ENCODE results near the gene CD40.

Gene CD40

GRCh38 chr20:46145713-46146112 is 27.6 kb downstream of the CD40 start:
- DNase-seq (ENCODE audit: low read depth in 3 of 3, low spot score in 1 of 3) = no peak

- no peak for DNase-seq (ENCODE audit: low read depth in 3 of 3, low spot score in 1 of 3)
These were observed 30.4 kb downstream of the CD40 start for GRCh38 chr20:46148313-46149208.

- no peak for DNase-seq (ENCODE audit: low read depth in 3 of 3, low spot score in 1 of 3)
These were observed 32.8 kb downstream of the CD40 start for GRCh38 chr20:46150943-46151342.

DNA sequence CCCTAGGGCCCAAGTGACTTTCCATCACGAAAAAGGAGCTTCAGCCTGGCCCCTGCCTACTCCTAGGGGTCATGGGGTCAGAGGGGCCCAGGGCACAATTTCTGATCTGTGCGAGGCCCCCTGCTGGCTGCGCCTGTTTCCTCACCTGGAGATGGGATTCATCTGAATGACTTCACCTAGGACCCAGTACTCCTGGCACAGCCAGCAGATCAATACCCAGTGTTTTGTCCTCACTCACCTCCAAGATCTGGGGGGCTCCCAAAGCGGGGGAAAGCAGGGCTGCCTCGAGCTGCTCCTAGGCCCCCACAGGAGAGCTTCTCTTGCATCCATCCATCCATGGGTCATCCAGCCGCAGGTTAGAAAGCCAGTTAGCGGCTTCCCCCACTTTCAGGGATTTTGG is 33.8 kb downstream of the CD40 start:
- DNase-seq (ENCODE audit: low read depth in 3 of 3, low spot score in 1 of 3) = no peak

- DNase-seq (ENCODE audit: low read depth in 3 of 3, low spot score in 1 of 3) = no peak
These were observed 34.9 kb downstream of the CD40 start for GRCh38 chr20:46152824-46153586.

- DNase-seq (ENCODE audit: low read depth in 3 of 3, low spot score in 1 of 3) = no peak
These were observed 36.2 kb downstream of the CD40 start for GRCh38 chr20:46154305-46154704.

DNA sequence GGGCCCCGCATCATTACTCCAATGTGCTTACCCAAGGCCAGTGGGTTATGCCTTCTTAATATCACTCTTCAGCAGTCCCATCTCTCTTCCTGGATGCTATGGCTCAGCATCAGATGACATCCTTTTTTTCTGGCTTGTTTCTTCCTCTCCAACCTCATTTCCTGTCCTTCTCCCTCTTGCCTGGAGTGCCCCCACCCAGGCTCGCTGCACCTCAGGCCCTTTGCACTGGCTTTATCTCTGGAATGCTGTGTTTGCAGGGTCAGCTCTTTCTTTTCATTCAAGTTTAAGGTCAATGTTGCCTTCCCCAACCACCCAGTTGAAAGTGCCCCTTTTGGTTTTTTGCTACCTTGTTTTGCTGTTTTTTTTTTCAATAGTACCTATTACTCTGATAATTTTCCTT is 36.7 kb downstream of the CD40 start:
- no peak for DNase-seq (ENCODE audit: low read depth in 3 of 3, low spot score in 1 of 3)

DNA sequence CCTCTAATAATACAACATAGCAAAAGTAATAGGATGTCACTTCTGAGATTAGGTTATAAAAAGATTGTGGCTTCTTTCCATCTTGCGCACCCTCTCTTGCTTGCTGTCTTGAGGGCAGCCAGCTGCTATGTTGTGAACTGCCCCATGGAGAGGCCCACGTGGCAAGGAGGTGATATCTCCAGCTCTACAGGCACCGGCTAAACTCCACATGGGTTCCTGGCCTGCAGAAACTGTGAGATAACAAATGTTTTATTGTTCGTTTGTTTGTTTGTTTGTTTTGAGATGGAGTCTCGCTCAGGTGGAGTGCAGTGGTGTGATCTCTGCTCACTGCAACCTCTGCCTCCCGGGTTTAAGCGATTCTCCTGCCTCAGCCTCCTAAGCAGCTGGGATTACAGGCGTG is 38.0 kb downstream of the CD40 start:
- DNase-seq (ENCODE audit: low read depth in 3 of 3, low spot score in 1 of 3) = no peak

- no peak for DNase-seq (ENCODE audit: low read depth in 3 of 3, low spot score in 1 of 3)
These were observed 39.0 kb downstream of the CD40 start for GRCh38 chr20:46157076-46157592.

DNA sequence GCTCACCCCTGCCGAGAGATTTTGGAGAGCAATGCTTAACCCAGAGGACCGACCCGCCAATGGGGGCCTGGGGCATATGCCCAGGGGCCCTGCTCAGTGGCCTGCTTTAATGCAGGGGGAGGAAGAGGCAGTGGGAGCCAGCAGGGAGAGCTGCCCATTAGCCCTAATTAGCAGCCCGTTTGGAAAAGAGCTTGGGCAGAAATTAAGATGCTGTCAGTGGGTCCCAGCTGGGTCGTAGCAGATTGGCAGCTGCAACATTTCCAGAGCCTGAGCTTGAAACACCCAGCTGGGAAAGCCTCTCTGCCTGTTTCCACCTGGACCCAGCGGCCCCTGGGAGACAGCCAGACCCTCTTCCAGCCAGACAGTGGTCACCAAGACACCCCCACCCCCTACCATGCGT is 39.5 kb downstream of the CD40 start:
- no peak for DNase-seq (ENCODE audit: low read depth in 3 of 3, low spot score in 1 of 3)

- DNase-seq (ENCODE audit: low read depth in 3 of 3, low spot score in 1 of 3) = no peak
These were observed 40.4 kb downstream of the CD40 start for GRCh38 chr20:46158476-46158987.

DNA sequence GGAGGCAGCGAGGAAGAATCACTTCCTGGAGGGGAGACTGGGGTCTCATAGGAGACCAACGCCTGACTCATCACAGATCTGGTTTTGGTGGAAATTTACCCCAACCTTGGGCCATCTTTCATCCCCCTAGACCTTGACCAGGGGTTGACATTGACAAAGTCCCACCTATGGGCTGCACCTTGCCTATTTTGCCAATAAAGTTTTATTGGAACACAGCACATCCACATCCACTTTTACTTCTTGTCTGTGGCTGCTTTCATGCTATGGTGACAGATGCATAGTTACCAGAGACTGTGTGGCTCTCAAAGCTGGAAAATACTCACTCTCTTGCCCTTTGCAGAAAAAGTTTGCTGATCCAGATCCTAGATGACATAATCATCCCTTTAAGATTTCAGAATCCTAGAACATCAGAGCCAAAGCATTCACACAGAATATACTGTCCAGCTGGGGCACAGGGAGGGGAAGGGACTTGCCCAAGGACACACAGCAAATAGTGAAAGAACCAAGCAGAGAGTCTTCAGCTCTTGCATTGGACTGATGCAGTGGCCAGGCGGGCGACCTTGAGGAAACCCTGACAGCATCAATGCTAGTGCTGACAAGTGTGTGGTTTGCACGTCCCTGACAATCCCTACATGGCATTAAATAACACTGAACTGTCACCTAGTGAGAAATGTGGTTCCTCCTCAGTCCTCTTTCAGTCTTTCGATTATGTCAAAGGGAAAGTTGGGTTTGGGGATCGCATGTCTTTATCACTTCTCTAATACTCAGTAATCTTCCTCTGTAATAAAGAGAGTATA is 41.2 kb downstream of the CD40 start:
- no peak for DNase-seq (ENCODE audit: low read depth in 3 of 3, low spot score in 1 of 3)

DNA sequence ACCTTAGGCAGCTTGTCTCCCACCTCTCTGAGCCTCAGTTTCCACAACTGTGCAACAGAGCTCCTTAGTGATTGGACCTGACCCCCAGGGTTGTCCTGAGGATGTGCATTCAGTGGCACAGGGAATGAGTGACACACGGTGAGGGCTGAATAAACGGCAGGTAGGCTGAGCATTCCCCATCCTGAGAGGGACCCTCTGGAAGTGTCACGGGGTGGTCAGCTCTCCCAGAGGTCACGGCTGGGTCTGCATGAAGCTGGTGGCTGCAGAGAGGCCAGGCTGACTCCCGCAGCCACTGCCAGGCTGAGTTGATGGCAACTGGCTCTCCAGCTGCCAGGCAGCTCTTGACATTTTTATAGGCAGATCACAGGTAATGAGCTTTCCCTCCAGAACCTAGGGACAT is 42.5 kb downstream of the CD40 start:
- DNase-seq (ENCODE audit: low read depth in 3 of 3, low spot score in 1 of 3) = no peak

- DNase-seq (ENCODE audit: low read depth in 3 of 3, low spot score in 1 of 3) = no peak
These were observed 43.8 kb downstream of the CD40 start for GRCh38 chr20:46161921-46162320.

- no peak for DNase-seq (ENCODE audit: low read depth in 3 of 3, low spot score in 1 of 3)
These were observed 46.1 kb downstream of the CD40 start for GRCh38 chr20:46164254-46164653.

DNA sequence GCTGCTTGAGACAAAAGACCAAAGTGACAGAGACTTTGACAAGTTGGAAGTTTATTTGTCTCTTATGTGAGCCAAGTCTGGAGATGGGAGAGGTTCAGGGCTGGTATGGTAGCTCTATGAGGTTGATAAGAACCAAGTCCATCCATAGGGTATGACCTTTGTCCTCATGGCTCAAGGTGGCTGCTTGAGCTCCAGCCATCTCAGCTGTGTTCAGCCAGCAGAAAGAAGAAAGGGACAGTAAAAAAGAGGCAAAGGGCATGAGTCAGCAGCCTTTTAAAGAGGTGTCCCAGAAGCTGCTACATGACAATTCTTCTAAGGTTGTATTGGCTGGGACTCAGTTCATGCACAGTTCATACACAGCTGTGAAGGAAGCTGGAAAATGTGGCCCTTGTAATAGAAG is 49.0 kb downstream of the CD40 start:
- no peak for DNase-seq (ENCODE audit: low read depth in 3 of 3, low spot score in 1 of 3)

DNA sequence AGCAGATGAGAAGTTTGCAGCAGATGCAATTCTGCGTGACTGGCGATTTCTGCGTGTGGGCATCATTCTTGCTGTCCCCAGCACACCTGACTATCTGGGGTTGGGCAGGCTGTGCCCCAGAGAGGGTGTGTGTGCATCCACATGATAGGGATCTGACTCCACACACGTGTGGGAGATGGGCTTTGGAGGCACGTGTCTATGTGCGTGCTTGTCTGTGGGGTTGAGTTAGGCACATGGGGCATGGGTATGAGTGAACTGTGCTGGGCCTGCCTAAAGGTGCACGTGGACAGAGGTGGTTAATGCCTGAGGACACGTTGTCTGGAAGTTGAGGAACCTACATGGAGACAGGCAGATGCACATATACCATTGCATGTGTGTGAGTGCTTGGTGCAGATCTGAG is 50.3 kb downstream of the CD40 start:
- DNase-seq (ENCODE audit: low read depth in 3 of 3, low spot score in 1 of 3) = no peak

DNA sequence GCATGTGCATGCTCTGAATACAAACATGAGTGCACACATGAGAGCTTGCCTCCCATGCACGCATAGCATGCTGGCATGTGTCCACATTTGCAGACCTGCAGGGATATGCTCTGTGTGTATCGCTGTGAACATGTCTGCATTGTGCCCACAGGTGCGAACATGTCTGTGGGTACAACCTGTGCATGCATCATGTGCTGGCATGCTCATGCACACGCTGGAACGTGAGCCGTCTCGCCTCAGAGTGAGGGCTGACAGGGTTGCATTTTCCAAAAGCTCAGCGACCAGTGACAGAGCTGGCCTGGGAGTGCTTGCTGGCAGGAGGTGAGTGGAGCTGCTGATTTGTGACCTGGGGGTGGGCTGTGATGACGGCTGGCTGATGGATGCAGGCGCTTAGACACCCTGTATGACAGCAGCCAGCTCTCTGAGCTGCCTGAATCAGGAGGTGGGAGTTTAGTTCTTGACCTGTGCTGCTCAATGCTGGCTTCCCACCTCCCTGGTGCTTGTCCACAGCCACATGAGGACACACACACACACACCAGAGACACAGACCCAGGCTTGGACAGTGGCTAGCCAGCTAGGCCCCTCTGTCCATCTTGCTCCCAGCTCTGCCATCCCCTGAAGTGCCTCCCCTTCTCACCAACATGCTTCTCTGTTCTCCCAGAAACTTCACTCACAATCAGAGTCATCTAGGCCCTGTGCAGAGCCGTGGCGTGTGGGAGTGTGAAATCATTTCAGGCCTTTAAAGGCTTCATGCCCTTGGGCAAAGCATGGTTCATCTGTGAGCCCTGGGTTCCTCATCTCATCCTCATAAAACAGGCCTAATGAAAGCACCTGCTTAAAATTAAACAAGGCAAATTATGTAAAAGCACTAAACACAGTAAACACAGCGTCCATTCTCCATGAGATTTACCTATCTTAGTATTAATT is 51.4 kb downstream of the CD40 start:
- no peak for DNase-seq (ENCODE audit: low read depth in 3 of 3, low spot score in 1 of 3)

- no peak for DNase-seq (ENCODE audit: low read depth in 3 of 3, low spot score in 1 of 3)
These were observed 53.4 kb downstream of the CD40 start for GRCh38 chr20:46171476-46171875.

DNA sequence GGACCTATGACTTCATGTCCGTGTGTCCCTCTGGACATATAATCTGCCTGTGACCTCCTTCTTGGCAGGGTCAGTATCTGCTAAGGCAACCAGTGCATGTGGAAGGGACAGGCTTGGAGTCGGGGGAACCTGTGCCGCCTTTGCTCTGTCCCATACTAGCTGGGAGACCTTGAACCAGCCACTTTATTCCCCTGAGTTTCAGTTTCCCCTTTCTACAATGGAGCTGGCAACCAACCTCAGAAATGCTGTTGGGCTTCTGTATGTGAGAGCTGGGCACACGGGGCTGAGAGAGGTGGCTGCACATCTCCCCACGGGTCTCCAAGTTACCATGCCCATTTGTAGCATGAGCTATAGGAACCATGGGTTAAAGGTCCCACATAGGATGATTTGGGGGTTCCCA is 53.8 kb downstream of the CD40 start:
- DNase-seq (ENCODE audit: low read depth in 3 of 3, low spot score in 1 of 3) = no peak

All from stimulated activated CD4-positive, alpha-beta T cell treated with anti-CD3 and anti-CD28 coated beads, TNF-alpha, amount 100 ng/mL, for 1 hour (primary cell).